OCI-LY3 (cell line): Measurements from ENCODE around the gene PHKB.

ENCODE experiments used
- CTCF ChIP-seq: fragments of 200-600, 300-600 bp; sonication (generic); IDR thresholded peaks from 2 replicates; pipeline ENCODE4 v1.5.1; 2014; ENCODE audit warnings: antibody characterized with exemption, low read length, low read depth
- EZH2phosphoT487 ChIP-seq: fragments of 200-600 bp; shearing (Covaris generic); IDR thresholded peaks from 2 replicates; pipeline ENCODE4 v1.6.1; 2018; ENCODE audit warnings: antibody characterized with exemption, mixed run types, low read depth

GRCh38 chr16:47499700-47500264 lies 38.7 kb downstream of the PHKB start:
- TF ChIP-seq CTCF (no peak), EZH2phosphoT487 (no peak)
